Esophagus (tissue), 2 donors: ENCODE results near the gene RAD1. TPM values are rescaled to one million over a fixed set of nuclear protein-coding genes. Genes with fewer than 3 reads are reported as not detected.

Source experiments
- H3K27ac ChIP-seq, 2 donors: one replicate each; pipeline ENCODE4 v1.5.1; 2013; ENCODE audit warnings: low read depth in 2 of 2, mild to moderate bottlenecking in 2 of 2, inconsistent platforms in 1 of 2, low read length in 1 of 2, moderate library complexity in 1 of 2
- H3K27me3 ChIP-seq, 2 donors: one replicate each; pipeline ENCODE4 v1.6.1; 2013; ENCODE audit warnings: low read length in 2 of 2, control low read depth in 1 of 2, mild to moderate bottlenecking in 1 of 2; ENCODE audit not compliant: insufficient read depth in 2 of 2, control insufficient read depth in 1 of 2
- H3K36me3 ChIP-seq, 2 donors: one replicate each; pipeline ENCODE4 v1.6.1; 2013; ENCODE audit warnings: low read length in 1 of 2; ENCODE audit not compliant: control insufficient read depth in 2 of 2, insufficient read depth in 2 of 2
- H3K4me1 ChIP-seq, 2 donors: one replicate each; pipeline ENCODE4 v1.6.1; 2013; ENCODE audit warnings: low read length in 1 of 2; ENCODE audit not compliant: control insufficient read depth in 2 of 2, insufficient read depth in 2 of 2
- H3K4me3 ChIP-seq, 2 donors: one replicate each; pipeline ENCODE4 v1.5.1; 2013; ENCODE audit warnings: low read length in 2 of 2, mild to moderate bottlenecking in 2 of 2, low read depth in 1 of 2, moderate library complexity in 1 of 2
- H3K9me3 ChIP-seq, 2 donors: one replicate each; pipeline ENCODE4 v1.6.1; 2013; ENCODE audit warnings: mild to moderate bottlenecking in 2 of 2, low read depth in 1 of 2, low read length in 1 of 2, moderate library complexity in 1 of 2; ENCODE audit not compliant: control insufficient read depth in 2 of 2, insufficient read depth in 1 of 2
- WGBS, 2 donors: extraction: QIAGEN DNeasy Blood & Tissue Kit; methylation state at CpG; one replicate each; pipeline ENCODE4 v1.1.7; 2013; 5-methylcytosine and 5-hydroxymethylcytosine counted together
- polyA plus RNA-seq, 2 donors: library from polyadenylated mRNA; stranded (reverse); fragments of 200-250 nt; gene quantifications; one replicate each; pipeline ENCODE4 v1.2.3, GENCODE V29; 2013
- donor health status: healthy with polysubstance abuse.
- donor health status: Bipolar disorder and iron deficiency.

The RAD1 gene, protein sequence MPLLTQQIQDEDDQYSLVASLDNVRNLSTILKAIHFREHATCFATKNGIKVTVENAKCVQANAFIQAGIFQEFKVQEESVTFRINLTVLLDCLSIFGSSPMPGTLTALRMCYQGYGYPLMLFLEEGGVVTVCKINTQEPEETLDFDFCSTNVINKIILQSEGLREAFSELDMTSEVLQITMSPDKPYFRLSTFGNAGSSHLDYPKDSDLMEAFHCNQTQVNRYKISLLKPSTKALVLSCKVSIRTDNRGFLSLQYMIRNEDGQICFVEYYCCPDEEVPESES
- polyA plus RNA-seq: 10 to 100 TPM in 1 of 2 donors, 1 to 10 TPM in 1; 8.0 to 10.5 TPM

DNA sequence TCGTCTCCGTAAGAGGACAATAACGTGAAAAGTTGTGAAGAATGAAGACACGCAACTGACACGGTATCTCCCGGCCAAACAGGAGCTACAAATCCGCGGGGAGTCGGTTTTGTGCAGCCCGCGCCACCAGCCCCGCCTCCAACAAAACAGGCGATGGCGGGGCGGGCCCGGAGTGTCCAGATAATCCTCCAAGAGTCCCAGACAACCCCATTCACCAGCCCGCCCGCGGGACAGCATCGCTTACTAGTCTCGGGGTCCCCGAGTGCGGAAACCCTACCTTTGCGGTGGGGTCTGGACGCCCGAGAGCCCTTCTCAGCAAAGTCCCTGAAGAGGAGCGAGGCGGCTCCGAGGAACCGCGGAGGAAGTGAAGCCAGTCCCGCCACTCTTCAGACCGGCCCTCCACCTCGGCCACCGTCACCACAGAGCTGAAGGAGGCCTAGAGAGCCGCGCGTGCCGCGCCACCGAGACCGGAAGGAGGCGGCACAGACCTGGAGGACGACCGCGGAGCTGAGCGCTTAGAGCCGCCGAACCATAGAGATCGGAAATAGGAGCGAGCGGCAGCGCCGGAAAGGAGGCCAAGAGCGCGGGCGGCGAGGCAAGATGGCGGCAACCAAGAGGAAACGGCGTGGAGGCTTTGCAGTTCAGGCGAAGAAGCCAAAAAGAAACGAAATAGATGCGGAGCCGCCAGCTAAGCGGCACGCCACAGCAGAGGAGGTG lies at the start of gene RAD1, which contains the start of gene BRIX1:
Gene RAD1, minus strand, starts transcription at position 366 of the 717 bp plus-strand sequence. CDS start 612 bp downstream, outside the sequence.
Gene BRIX1, plus strand, starts transcription at position 573 of the 717 bp plus-strand sequence. Its CDS starts 28 bp downstream, at position 601.
- no peaks in the 10 kb centered on the region for H3K36me3 ChIP-seq
- no peaks in the 10 kb centered on the region for H3K27me3 ChIP-seq
- no peaks in the 10 kb centered on the region for H3K9me3 ChIP-seq
- 0 to 1% methylated on average over 67 of the region's 67 CpGs for WGBS, 2 donors
- peak within 1 kb of the TSS; percentile 97 to 98 for H3K4me3 ChIP-seq
- H3K27ac ChIP-seq: peak within 1 kb of the TSS; percentile 96 to 97
- H3K4me1 ChIP-seq: peaks cover 0 to 2% of the 10 kb centered on the region in 2 donors

DNA sequence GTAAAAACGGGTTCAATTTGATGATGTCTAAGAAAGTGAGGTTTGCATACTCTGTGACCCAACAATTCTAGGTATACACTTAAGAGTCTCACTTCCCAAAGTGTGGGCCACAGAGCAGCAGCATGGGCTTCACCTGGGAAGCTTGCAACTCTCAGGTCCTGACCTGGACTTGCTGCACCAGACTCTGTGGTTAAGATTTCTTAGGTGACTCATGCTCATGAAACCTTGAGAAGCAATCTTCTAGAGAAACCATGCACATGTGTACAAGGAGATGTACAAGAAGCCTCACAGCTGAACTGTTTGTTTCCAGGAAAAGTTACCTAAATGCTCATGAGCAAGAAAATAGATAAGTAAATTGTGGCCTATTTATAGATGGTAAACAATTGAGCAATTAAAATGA lies 44.0 kb upstream of the RAD1 start:
- no peaks in the 10 kb centered on the region for H3K9me3 ChIP-seq
- no peaks in the 10 kb centered on the region for H3K4me1 ChIP-seq
- 81 to 100% methylated on average over 1 of the region's 1 CpG for WGBS, 2 donors
- H3K36me3 ChIP-seq: peaks cover 0 to 2% of the 10 kb centered on the region in 2 donors
- no peak overlapping the region for H3K4me3 ChIP-seq
- no peaks in the 10 kb centered on the region for H3K27me3 ChIP-seq
- H3K27ac ChIP-seq: no peak overlapping the region

DNA sequence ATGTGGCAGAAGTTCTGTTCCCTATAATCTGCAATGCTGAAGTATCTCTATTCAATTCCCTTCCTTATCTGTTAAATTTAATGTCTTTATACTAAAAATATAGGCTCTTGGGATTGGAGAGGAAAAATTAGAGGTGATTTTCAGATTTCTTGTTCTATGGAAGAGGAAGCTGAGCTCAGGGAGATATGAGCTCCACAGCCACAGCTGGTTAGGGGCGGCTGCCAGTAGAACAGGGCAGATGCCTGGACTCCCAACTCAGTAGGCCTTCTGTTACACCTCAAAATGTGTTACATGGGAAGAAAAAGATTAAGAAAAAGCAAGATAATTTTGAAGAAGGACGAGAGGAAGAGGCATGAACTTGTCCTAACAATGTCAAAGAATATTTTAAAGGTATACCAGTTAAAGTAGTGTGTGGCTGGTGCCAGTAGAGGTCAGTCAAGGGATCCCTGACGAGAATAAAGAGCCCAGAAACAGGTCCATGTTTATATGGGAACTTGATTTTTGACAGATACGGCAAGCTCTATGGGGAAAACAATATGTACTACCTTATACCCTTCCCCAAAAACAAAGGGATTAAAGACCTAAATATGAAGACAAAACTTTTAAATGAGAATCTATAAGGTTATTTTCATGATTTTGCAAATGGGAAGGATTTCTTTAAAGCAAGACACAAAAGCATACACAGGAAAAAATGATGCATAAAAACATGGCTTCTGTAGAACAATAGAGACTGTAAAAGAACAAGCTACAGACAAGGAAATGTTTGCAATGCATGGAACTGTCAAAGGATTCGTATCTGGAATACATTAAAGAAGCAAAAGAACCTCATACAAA lies 42.8 kb upstream of the RAD1 start:
- no peaks in the 10 kb centered on the region for H3K4me1 ChIP-seq
- peaks cover 0 to 2% of the 10 kb centered on the region in 2 donors for H3K36me3 ChIP-seq
- no peak overlapping the region for H3K4me3 ChIP-seq
- no peak overlapping the region for H3K27ac ChIP-seq
- H3K9me3 ChIP-seq: no peaks in the 10 kb centered on the region
- no peaks in the 10 kb centered on the region for H3K27me3 ChIP-seq
- 51 to 53% methylated on average over 5 of the region's 5 CpGs for WGBS, 2 donors

DNA sequence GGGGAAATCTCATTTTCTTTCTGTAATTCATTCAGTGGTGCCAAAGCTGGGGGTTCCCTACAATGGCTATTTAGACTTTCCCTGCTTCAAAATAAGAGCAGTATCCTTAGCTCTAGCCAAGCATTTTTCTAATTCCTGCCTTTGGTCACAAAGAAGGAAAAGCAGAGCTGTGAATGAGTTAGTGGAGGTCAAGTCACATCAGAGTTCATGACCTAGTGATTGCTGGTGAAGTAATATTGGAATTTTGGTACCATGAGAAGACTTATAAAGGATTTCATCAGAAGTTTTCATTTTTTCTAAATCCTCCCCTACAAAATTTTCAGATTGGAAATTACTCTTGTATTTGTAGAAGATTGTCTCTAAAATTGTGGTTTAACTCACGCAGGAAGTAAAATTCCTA lies 42.0 kb upstream of the RAD1 start:
- WGBS, 2 donors: 97% methylated on average over 1 of the region's 1 CpG
- Histone ChIP-seq H3K27me3 (no peaks in the 10 kb centered on the region), H3K9me3 (no peaks in the 10 kb centered on the region), H3K4me3 (no peak overlapping the region), H3K36me3 (peaks cover 0 to 2% of the 10 kb centered on the region in 2 donors), H3K27ac (no peak overlapping the region), H3K4me1 (no peaks in the 10 kb centered on the region)

DNA sequence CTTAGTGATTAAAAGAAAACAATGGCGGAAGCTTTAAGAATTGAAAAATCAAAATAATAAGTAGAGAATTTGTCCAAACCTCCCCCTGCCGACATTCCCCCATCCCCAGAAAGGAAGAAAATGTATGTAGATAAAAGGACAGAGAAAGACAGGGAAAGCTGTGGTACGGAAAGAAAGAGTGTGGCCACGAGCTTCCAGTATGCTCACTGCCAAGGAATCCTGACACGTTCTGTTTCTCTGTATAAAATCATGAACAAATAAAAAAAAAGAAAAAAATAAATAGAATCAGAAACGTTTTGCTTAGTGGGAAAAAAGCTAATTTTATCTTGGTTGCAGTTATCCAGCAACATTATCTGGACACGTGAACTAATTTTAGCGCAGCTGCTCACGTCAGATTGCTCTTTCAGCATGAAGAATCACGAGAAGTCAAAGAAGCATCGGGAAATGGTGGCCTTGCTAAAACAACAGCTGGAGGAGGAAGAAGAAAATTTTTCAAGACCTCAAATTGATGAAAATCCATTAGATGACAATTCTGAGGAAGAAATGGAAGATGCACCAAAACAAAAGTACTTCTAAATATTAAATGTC lies 29.2 kb upstream of the RAD1 start:
- H3K36me3 ChIP-seq: peaks cover 5 to 8% of the 10 kb centered on the region in 2 donors

DNA sequence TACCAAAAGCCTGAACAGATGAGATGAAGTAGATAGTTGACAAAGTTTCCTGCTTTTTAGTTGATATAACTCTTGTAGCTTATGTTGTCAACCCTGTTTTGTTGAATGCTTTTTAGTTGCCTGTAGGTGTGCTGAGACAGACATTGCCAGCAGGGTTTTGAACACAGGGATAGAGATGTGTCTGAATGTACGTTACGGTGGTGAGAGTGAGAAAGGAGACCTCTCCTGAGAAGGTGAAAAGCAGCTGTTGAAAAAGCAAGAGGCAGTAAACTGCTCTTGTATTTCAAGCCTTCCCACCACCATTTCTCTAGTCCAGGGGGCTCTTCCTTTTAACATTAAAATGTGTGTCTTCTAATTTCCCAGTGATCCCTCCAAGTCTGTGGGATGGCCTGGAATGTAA lies 28.7 kb upstream of the RAD1 start:
- Histone ChIP-seq H3K9me3 (no peaks in the 10 kb centered on the region), H3K27me3 (no peaks in the 10 kb centered on the region), H3K36me3 (peaks cover 5 to 8% of the 10 kb centered on the region in 2 donors), H3K27ac (no peak overlapping the region), H3K4me3 (no peak overlapping the region), H3K4me1 (no peaks in the 10 kb centered on the region)
- WGBS, 2 donors: 94 to 100% methylated on average over 2 of the region's 2 CpGs

More for the DNA sequence above, 29.2 kb upstream of the RAD1 start:
- H3K27me3 ChIP-seq: no peaks in the 10 kb centered on the region
- H3K9me3 ChIP-seq: no peaks in the 10 kb centered on the region
- no peak overlapping the region for H3K27ac ChIP-seq
- H3K4me1 ChIP-seq: no peaks in the 10 kb centered on the region
- H3K4me3 ChIP-seq: no peak overlapping the region
- WGBS, 2 donors: 89 to 91% methylated on average over 11 of the region's 11 CpGs

DNA sequence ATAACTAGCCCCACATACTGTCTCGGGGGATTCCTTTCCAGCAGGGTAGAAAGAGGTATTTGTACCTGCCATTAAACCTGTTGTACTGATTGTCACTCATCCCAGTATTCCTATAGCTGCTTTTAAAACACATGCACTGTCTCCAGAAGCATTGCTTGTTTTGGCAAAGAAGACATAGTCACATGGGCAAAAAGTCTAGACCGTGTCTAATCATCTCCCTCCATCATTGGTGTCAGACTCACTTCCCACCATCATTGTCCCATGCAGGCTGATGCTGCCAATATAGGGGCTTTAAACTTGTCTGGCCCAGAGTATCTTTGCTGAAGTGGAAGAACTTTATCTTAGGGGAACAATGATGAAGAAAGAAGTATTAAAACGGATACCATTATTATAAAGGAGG lies 26.6 kb upstream of the RAD1 start:
- H3K27ac ChIP-seq: no peak overlapping the region
- H3K9me3 ChIP-seq: no peaks in the 10 kb centered on the region
- WGBS, 2 donors: 84 to 88% methylated on average over 3 of the region's 3 CpGs
- H3K27me3 ChIP-seq: no peaks in the 10 kb centered on the region
- peaks cover 10 to 15% of the 10 kb centered on the region in 2 donors for H3K36me3 ChIP-seq
- no peak overlapping the region for H3K4me3 ChIP-seq
- no peaks in the 10 kb centered on the region for H3K4me1 ChIP-seq

DNA sequence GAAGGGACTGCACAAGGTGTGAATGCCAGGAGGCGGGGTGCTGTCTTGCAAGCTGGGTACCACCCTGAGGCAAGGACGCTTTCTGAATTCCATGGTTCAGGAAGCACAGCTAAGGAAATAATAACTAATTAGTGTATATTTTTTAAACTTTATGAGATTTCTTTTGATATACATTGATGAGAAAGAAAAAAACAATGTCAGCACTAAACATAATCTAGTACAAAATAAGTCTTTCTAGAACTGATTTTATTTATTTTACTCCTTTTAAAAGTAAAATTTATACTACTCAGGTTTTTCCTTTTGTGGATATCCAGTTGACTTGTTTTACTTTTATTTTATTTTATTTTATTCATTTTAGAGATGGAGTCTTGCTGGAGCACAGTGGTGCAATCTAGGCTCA lies 17.6 kb upstream of the RAD1 start:
- no peak overlapping the region for H3K4me3 ChIP-seq
- no peaks in the 10 kb centered on the region for H3K9me3 ChIP-seq
- H3K27me3 ChIP-seq: no peaks in the 10 kb centered on the region
- peaks cover 3 to 10% of the 10 kb centered on the region in 2 donors for H3K36me3 ChIP-seq
- peaks cover 0 to 6% of the 10 kb centered on the region in 2 donors for H3K4me1 ChIP-seq
- no peak overlapping the region for H3K27ac ChIP-seq
- 89 to 92% methylated on average over 2 of the region's 2 CpGs for WGBS, 2 donors

DNA sequence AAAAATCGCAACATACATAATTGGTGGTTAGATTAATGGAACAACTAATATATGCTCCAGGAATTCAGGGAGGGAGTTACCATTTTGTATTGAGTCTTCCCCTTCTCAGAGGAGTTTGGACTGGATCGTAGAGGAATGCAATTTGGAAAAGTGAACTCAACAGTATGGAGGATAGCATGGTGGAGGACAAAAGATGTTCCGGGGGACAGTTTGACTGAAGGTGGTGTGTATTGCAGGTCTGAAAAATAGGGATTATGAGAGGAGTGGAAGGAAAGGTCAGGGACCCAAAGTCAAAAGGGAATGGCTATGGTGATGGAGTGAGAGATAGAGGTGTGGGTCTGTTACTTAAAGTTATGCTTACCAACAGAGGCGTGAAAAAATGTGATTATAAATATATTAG lies 15.6 kb upstream of the RAD1 start:
- Histone ChIP-seq H3K27me3 (no peaks in the 10 kb centered on the region), H3K27ac (no peak overlapping the region), H3K36me3 (no peaks in the 10 kb centered on the region), H3K9me3 (no peaks in the 10 kb centered on the region), H3K4me3 (peak overlapping the region in 1 of 2 donors; percentile 87), H3K4me1 (peaks cover 0 to 6% of the 10 kb centered on the region in 2 donors)
- 68 to 70% methylated on average over 4 of the region's 4 CpGs for WGBS, 2 donors
